Measurements from ENCODE around the gene WDR27. TPM values are rescaled to one million over a fixed set of nuclear protein-coding genes. Genes with fewer than 3 reads are reported as not detected.

WDR27 gene
- total RNA-seq, 1 donor from 2014 or later, result 92.7 TPM

GRCh38 chr6:169665289-169665688 lies 36.5 kb downstream of the WDR27 start:
- intact Hi-C loops (cut with DNase I), result no loop called here
- no peak overlapping the region for H3K4me3 ChIP-seq
- no peaks in the 10 kb centered on the region for H3K9me3 ChIP-seq
- peaks cover 12 to 42% of the 10 kb centered on the region in 2 donors for H3K36me3 ChIP-seq
- no peak overlapping the region for H3K27ac ChIP-seq
- TF ChIP-seq, protein P1, sequence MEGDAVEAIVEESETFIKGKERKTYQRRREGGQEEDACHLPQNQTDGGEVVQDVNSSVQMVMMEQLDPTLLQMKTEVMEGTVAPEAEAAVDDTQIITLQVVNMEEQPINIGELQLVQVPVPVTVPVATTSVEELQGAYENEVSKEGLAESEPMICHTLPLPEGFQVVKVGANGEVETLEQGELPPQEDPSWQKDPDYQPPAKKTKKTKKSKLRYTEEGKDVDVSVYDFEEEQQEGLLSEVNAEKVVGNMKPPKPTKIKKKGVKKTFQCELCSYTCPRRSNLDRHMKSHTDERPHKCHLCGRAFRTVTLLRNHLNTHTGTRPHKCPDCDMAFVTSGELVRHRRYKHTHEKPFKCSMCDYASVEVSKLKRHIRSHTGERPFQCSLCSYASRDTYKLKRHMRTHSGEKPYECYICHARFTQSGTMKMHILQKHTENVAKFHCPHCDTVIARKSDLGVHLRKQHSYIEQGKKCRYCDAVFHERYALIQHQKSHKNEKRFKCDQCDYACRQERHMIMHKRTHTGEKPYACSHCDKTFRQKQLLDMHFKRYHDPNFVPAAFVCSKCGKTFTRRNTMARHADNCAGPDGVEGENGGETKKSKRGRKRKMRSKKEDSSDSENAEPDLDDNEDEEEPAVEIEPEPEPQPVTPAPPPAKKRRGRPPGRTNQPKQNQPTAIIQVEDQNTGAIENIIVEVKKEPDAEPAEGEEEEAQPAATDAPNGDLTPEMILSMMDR (IDR thresholded peaks at IDR 0.05), result no peak
- no peaks in the 10 kb centered on the region for H3K4me1 ChIP-seq
- H3K27me3 ChIP-seq, result no peaks in the 10 kb centered on the region
- no peak for DNase-seq (ENCODE audit: low spot score in 2 of 2)

- DNase-seq (ENCODE audit: low spot score in 2 of 2), result no peak
- Histone ChIP-seq H3K4me3 (no peak overlapping the region), H3K36me3 (peaks cover 12 to 50% of the 10 kb centered on the region in 2 donors), H3K27ac (no peak overlapping the region), H3K4me1 (no peaks in the 10 kb centered on the region), H3K27me3 (no peaks in the 10 kb centered on the region), H3K9me3 (no peaks in the 10 kb centered on the region)
- TF ChIP-seq, protein P1 (IDR thresholded peaks at IDR 0.05), result no peak
- intact Hi-C loops (cut with DNase I), result no loop called here
Measured at GRCh38 chr6:169664227-169664626, 37.6 kb downstream of the WDR27 start.

GRCh38 chr6:169663468-169663867 lies 38.4 kb downstream of the WDR27 start:
- H3K4me3 ChIP-seq, result no peak overlapping the region
- no peaks in the 10 kb centered on the region for H3K27me3 ChIP-seq
- no peak for DNase-seq (ENCODE audit: low spot score in 2 of 2)
- H3K4me1 ChIP-seq, result no peaks in the 10 kb centered on the region
- TF ChIP-seq, protein P1 (IDR thresholded peaks at IDR 0.05), result no peak
- H3K36me3 ChIP-seq, result peaks cover 12 to 51% of the 10 kb centered on the region in 2 donors
- H3K27ac ChIP-seq, result no peak overlapping the region
- no peaks in the 10 kb centered on the region for H3K9me3 ChIP-seq
- intact Hi-C loops (cut with DNase I), result no loop called here

- TF ChIP-seq, protein P1 (IDR thresholded peaks at IDR 0.05), result no peak
- H3K4me1 ChIP-seq, result no peaks in the 10 kb centered on the region
- H3K4me3 ChIP-seq, result no peak overlapping the region
- intact Hi-C loops (cut with DNase I), result no loop called here
- peaks cover 8 to 57% of the 10 kb centered on the region in 2 donors for H3K36me3 ChIP-seq
- no peak overlapping the region for H3K27ac ChIP-seq
- DNase-seq (ENCODE audit: low spot score in 2 of 2), result no peak
- no peaks in the 10 kb centered on the region for H3K27me3 ChIP-seq
- H3K9me3 ChIP-seq, result no peaks in the 10 kb centered on the region
Measured at GRCh38 chr6:169661391-169661756, 40.5 kb downstream of the WDR27 start.

DNA sequence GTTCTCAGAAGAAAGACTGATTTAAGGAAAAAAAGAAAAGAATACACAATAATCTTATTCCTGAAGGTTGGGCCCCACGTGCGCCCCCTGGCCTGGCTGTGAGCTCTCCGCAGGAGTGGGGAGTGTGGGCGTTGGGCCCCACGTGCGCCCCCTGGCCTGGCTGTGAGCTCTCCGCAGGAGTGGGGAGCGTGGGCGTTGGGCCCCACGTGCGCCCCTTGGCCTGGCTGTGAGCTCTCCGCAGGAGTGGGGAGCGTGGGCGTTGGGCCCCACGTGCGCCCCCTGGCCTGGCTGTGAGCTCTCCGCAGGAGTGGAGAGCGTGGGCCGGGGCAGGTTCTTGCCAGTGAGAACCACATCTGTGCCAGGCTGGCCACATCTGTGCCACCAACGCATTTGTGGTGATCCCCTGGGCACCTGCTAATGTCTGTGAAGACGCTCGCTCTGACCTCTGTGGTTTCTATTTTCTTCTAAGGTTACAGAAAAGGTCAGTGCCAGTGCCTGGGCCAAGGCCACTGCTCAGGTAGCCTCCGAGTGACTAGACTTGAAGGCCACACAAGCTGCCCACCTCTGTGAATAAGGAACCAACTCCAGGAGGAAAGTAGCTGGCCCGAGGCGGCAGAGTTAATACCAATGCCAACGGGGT lies 41.0 kb downstream of the WDR27 start:
- intact Hi-C loops (cut with DNase I), result no loop called here
- no peaks in the 10 kb centered on the region for H3K4me1 ChIP-seq
- peaks cover 8 to 57% of the 10 kb centered on the region in 2 donors for H3K36me3 ChIP-seq
- H3K27me3 ChIP-seq, result no peaks in the 10 kb centered on the region
- TF ChIP-seq, protein P1 (IDR thresholded peaks at IDR 0.05), result no peak
- no peak for DNase-seq (ENCODE audit: low spot score in 2 of 2)
- H3K9me3 ChIP-seq, result no peaks in the 10 kb centered on the region
- no peak overlapping the region for H3K27ac ChIP-seq
- H3K4me3 ChIP-seq, result no peak overlapping the region
